K562 (cell line): Measurements from ENCODE around the gene RPL7L1. TPM values are rescaled to one million over a fixed set of nuclear protein-coding genes. Genes with fewer than 3 reads are reported as not detected.

ENCODE experiments used
- AFF1 ChIP-seq, 2 experiments: fragments of 450-650 bp; IDR thresholded peaks; 2 replicates each; pipeline ENCODE4 v1.6.1; 2018; ENCODE audit warnings: mild to moderate bottlenecking in 2 of 2, low read depth in 1 of 2; ENCODE audit not compliant: partially characterized antibody in 2 of 2
- ARID1B ChIP-seq: fragments of 450-650 bp; IDR thresholded peaks from 2 replicates; pipeline ENCODE4 v1.6.1; 2016; ENCODE audit warnings: antibody characterized with exemption, mild to moderate bottlenecking, inconsistent platforms
- BRF1 ChIP-seq: IDR thresholded peaks from 3 replicates; pipeline ENCODE4 v1.6.1; 2011; ENCODE audit warnings: borderline replicate concordance, mild to moderate bottlenecking; ENCODE audit not compliant: insufficient read length; ENCODE audit errors: extremely low read depth
- DNMT1 ChIP-seq: fragments of 450-650 bp; IDR thresholded peaks from 2 replicates; pipeline ENCODE4 v1.6.1; 2016; ENCODE audit warnings: antibody characterized with exemption, mild to moderate bottlenecking
- FOSL1 ChIP-seq: fragments of 200-800 bp; sonication (Bioruptor generic); conservative IDR thresholded peaks from 2 replicates; pipeline ENCODE4 v1.6.1; 2016; ENCODE audit warnings: missing genetic modification characterization, missing compliant biosample characterization
- GABPB2 ChIP-seq: fragments of 250-450 bp; sonication (Bioruptor Pico); conservative IDR thresholded peaks from 2 replicates; pipeline ENCODE4 v1.5.1; 2021; ENCODE audit warnings: mild to moderate bottlenecking
- HOMEZ ChIP-seq: fragments of 250-450 bp; sonication (Bioruptor Pico); IDR thresholded peaks from 2 replicates; pipeline ENCODE4 v1.4.0; 2020; ENCODE audit warnings: mild to moderate bottlenecking, moderate library complexity
- JUN ChIP-seq, 2 experiments: sonication (generic) in 1 of 2; formaldehyde crosslinking in 1 of 2; IDR thresholded peaks; 2 replicates each; pipeline versions ENCODE4 v1.6.1 to v1.8.0; 2012 to 2022; ENCODE audit warnings: borderline replicate concordance in 2 of 2, mild to moderate bottlenecking in 2 of 2, improper control_type of control experiment in 1 of 2, low read depth in 1 of 2, low read length in 1 of 2, missing genetic modification reagents in 1 of 2
- KDM1A ChIP-seq, 2 experiments: fragments of 450-650 bp; IDR thresholded peaks; 2 replicates each; pipeline ENCODE4 v1.6.1; 2016; ENCODE audit warnings: mild to moderate bottlenecking in 2 of 2
- MLX ChIP-seq, 2 experiments: fragments of 450-650 bp in 1 of 2; sonication (generic) in 1 of 2; formaldehyde crosslinking; conservative IDR thresholded peaks; 2 replicates each; pipeline versions ENCODE4 v1.4.0 to v1.8.1; 2020 to 2022; ENCODE audit warnings: mild to moderate bottlenecking in 1 of 2, missing genetic modification reagents in 1 of 2
- MYNN ChIP-seq, 2 experiments: sonication (generic); formaldehyde crosslinking in 1 of 2; IDR thresholded peaks; 2 replicates each; pipeline versions ENCODE4 v1.5.0 to v1.6.1; 2016 to 2020; ENCODE audit warnings: antibody characterized with exemption in 1 of 2, missing genetic modification reagents in 1 of 2
- PHF8 ChIP-seq: fragments of 200-600 bp; sonication (generic); IDR thresholded peaks from 2 replicates; pipeline ENCODE4 v1.6.1; 2012; ENCODE audit warnings: mixed run types, mild to moderate bottlenecking, inconsistent platforms, low read length, moderate library complexity, borderline replicate concordance
- RCOR1 ChIP-seq, 2 experiments: IDR thresholded peaks; 2 replicates each; pipeline ENCODE4 v1.6.1; 2012; ENCODE audit warnings: low read depth in 2 of 2, low read length in 2 of 2, borderline replicate concordance in 1 of 2, improper control_type of control experiment in 1 of 2
- SMARCB1 ChIP-seq: IDR thresholded peaks from 2 replicates; pipeline ENCODE4 v1.6.1; 2011; ENCODE audit warnings: improper control_type of control experiment, low read depth; ENCODE audit not compliant: insufficient read length
- SNIP1 ChIP-seq: fragments of 450-650 bp; IDR thresholded peaks from 2 replicates; pipeline ENCODE4 v1.7.1; 2017; ENCODE audit warnings: low read depth, mild to moderate bottlenecking
- YBX1 ChIP-seq: fragments of 450-650 bp; IDR thresholded peaks from 2 replicates; pipeline ENCODE4 v1.7.1; 2016; ENCODE audit warnings: mild to moderate bottlenecking
- ZNF184 ChIP-seq: sonication (generic); formaldehyde crosslinking; IDR thresholded peaks from 2 replicates; pipeline ENCODE4 v1.5.0; 2020; ENCODE audit warnings: missing genetic modification reagents
- ZNF695 ChIP-seq: fragments of 450-650 bp; formaldehyde crosslinking; IDR thresholded peaks from 2 replicates; pipeline ENCODE4 v1.4.0; 2020; ENCODE audit warnings: mild to moderate bottlenecking, moderate library complexity
- ZNF699 ChIP-seq: fragments of 250-450 bp; sonication (Bioruptor Pico); IDR thresholded peaks from 2 replicates; pipeline ENCODE4 v1.8.0; 2021; ENCODE audit warnings: mild to moderate bottlenecking, moderate library complexity; ENCODE audit not compliant: insufficient replicate concordance
- polyA plus RNA-seq, 8 experiments: library from polyadenylated mRNA; depleted of rRNA in 4 of 8; stranded (reverse) in 5 of 8; unstranded in 3 of 8; fragments of >200 nt; fragmentation: Nextera tagmentation in 2 of 8; fragmentation: Illumina TruSeq in 1 of 8; extraction: Ambion mirVana in 2 of 8; extraction: Trizol in 1 of 8; gene quantifications; 2 replicates each; pipeline versions ENCODE4 v1.2.1 to v1.2.3, GENCODE V29; 2011 to 2014; ENCODE audit warnings: inconsistent platforms in 1 of 8, missing spikeins in 1 of 8
- total RNA-seq, 7 experiments: library from RNA; depleted of rRNA in 6 of 7; stranded (reverse); fragments of >200 nt in 6 of 7; fragmentation: Illumina TruSeq in 2 of 7; extraction: Trizol in 2 of 7; gene quantifications; 2 replicates each; pipeline versions ENCODE4 v1.2.1 to v1.2.3, GENCODE V29; 2011 to 2021; ENCODE audit warnings: low replicate concordance in 1 of 7

Gene RPL7L1
- total and polyA plus RNA-seq, 9 of the 15 experiments (the other 6 are each of a cell fraction or from before 2014, with no cell fraction given) = 129 to 259 (median 164) TPM

- TF ChIP-seq AFF1 (IDR thresholded peaks at IDR 0.05; ENCODE audit: low read depth in 1 of 2, partially characterized antibody in 2 of 2) = peak in 1 of 2 experiments; percentile 43
- TF ChIP-seq MYNN (IDR thresholded peaks at IDR 0.05) = no peak
- no peak for TF ChIP-seq MYNN (CRISPR knock-in tag; IDR thresholded peaks at IDR 0.05)
- TF ChIP-seq KDM1A (IDR thresholded peaks at IDR 0.05) = peak; percentile 53 to 64; a peak in 2 of 4 replicates
- TF ChIP-seq PHF8 = peak; percentile 30
- no peak for TF ChIP-seq YBX1
- 0 out of 2 replicates have a peak, but pooled peaks have one; percentile 84 for TF ChIP-seq DNMT1
- peak; percentile 70; the same call in 1 of the 2 replicates for TF ChIP-seq HOMEZ
- TF ChIP-seq RCOR1 (IDR thresholded peaks at IDR 0.05; ENCODE audit: borderline replicate concordance in 1 of 2, low read depth in 2 of 2, low read length in 2 of 2) = no peak
- TF ChIP-seq MLX (CRISPR knock-in tag; conservative IDR thresholded peaks at IDR 0.05) = 0 out of 4 replicates have a peak, but pooled peaks of 1 of the 2 experiments have one; percentile 8
- TF ChIP-seq GABPB2 = no peak
- no peak for TF ChIP-seq ZNF699 (CRISPR knock-in tag)
- TF ChIP-seq ARID1B = peak; percentile 43
- no peak for TF ChIP-seq BRF1
- TF ChIP-seq SNIP1 = no peak
- TF ChIP-seq JUN (IDR thresholded peaks at IDR 0.05; ENCODE audit: borderline replicate concordance, low read depth, low read length) = peak; percentile 81
- TF ChIP-seq JUN (CRISPR knock-in tag; IDR thresholded peaks at IDR 0.05; ENCODE audit: borderline replicate concordance) = no peak
- TF ChIP-seq ZNF695 (CRISPR knock-in tag) = no peak
- TF ChIP-seq SMARCB1 = no peak
- TF ChIP-seq FOSL1 (tag) = peak; percentile 94
- TF ChIP-seq ZNF184 (CRISPR knock-in tag) = no peak
Observed at GRCh38 chr6:42929821-42930360, 50.5 kb downstream of the RPL7L1 start (continued).
